RPMI7951 (cell line): ENCODE measurements around the gene RIMBP2. TPM values are rescaled to one million over a fixed set of nuclear protein-coding genes. Genes with fewer than 3 reads are reported as not detected.

ENCODE experiments used
- DNase-seq: peaks from one replicate; pipeline ENCODE4 v3.0.0-alpha.2; 2012; ENCODE audit warnings: low read depth
- total RNA-seq: library from RNA; depleted of rRNA; stranded (reverse); fragments of >200 nt; shearing (Covaris generic); gene quantifications from 2 replicates; pipeline ENCODE4 v1.2.3, GENCODE V29; 2014

The RIMBP2 gene
- total RNA-seq, 1 experiment from 2014 or later = not detected

DNA sequence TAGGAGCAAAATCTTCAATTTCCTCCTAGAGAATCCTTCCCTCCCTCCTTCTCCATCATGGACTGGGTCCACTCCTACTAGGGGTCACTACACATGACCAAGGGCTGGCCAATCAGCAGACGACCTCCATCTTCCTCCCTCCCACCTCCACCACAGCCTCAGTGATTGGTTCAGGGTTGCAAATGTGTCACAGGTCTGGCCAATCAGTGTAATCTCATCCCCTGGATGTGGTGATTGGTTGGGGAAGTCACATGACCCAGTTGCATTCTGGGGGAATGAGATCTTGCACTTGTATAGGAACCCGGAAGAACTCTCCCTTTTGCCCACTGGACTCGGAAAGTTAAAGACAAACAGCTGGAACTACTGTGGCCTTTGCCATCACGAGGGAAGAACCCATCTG is 209.3 kb downstream of the RIMBP2 start:
- DNase-seq = no peak

DNA sequence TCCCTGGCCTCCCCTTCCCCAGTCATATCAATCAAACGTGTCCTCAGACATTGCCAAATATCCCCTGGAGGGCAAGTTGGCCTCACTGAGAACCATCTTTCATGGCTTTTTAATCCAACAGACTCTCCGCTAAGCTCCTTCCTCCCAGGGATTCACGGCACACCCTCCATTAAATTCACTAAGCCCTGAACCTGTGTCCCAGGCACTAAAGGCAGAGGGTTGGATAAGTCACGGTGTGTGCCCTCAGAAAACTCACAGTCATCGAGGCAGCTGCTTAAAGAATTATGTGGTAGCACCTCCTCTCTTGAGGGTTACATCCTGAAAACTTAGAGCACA is 211.3 kb downstream of the RIMBP2 start:
- no peak for DNase-seq

DNA sequence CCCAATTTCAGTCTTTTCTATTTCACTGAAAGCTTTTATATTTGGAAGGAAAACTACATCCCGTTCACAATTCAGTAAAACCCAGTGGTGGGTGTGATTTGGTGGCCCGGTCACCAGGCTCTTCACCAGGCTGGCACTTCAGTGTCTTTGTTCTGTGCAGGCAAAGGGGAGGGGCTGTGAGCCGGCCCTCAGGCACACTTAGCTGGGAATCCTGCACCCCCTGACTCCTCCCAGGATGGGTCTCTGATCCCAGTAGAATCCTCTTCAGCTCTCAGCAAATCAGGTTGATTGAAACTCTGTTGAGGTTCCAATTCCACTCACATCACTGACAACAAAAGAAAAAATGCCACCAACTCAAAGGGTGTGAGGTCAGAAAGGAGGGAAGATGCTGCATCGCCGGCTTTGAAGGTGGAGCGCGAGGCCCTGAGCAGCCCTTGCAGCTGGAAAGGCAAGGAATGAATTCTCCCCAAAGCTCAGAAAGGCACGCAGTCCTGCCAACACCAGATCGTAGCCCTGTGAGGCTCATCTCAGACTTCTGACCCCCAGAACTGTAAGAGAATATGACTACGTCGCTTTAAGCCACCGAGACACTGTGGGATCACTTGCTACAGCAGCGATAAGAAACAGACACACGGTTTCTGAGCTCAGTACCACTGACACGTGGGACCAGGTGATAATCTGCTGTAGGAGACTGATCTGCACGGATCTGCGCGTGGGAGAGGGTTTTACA is 211.8 kb downstream of the RIMBP2 start:
- no peak for DNase-seq

DNA sequence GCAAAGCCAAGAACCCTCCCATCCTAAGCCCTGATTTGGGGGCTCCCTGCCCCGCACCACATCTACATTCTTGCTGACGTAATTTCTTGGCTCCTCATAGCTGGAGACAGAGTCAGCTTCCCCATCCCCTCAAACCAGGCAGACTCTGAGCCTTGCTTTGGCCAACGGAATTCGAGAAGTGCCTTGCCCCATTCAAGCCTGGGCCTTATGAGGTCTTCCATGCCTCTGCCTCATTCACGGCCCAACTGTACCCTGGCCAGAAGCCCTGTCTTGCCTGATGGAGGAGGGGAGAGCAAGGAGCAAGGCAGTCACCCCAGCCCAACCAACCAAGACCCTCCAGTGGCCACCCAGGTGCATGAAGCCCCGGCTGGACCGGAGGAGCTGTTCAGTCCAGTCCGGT is 214.3 kb downstream of the RIMBP2 start:
- DNase-seq = no peak

DNA sequence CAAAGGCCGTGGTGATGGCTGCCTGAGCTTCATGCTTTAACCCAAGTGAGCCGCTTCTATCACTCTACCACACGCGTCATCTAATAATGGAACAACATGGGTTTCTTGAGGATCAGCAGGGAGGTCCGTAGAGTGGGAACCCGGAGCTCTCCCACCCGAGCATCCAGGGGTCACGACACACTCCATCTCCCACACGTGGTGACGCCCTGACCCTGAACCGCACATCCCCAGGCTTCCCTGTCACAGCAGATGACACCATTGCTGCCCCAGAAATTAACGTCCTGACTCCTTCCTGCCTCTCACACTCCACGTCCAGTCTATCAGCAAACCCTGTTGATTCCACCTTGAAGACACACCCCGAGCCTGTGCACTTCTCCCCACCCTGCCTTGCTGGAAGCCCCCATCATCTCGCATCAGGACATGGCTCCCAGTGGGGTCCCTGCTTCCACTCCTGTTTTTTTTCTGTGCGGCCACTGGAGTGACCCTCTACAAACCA is 215.2 kb downstream of the RIMBP2 start:
- no peak for DNase-seq

DNA sequence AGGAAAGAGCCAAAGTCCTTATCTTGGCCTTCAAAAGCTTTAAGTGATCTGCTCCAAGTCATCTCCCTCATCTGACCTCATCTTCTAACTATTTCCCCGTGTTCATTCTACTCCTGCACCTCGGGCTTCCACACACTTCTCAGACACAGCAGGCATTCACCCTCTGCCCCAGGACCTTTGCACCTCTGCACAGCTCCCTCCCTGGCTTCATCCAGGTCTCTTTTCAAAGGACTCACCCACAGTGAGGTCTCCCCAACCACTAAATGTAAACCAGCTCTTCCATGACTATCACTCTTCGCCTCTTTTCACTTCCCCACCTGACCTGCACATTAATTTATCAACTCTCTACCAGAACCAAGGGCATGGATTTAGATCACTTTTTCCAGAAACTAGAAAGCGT is 216.6 kb downstream of the RIMBP2 start:
- DNase-seq = no peak

DNA sequence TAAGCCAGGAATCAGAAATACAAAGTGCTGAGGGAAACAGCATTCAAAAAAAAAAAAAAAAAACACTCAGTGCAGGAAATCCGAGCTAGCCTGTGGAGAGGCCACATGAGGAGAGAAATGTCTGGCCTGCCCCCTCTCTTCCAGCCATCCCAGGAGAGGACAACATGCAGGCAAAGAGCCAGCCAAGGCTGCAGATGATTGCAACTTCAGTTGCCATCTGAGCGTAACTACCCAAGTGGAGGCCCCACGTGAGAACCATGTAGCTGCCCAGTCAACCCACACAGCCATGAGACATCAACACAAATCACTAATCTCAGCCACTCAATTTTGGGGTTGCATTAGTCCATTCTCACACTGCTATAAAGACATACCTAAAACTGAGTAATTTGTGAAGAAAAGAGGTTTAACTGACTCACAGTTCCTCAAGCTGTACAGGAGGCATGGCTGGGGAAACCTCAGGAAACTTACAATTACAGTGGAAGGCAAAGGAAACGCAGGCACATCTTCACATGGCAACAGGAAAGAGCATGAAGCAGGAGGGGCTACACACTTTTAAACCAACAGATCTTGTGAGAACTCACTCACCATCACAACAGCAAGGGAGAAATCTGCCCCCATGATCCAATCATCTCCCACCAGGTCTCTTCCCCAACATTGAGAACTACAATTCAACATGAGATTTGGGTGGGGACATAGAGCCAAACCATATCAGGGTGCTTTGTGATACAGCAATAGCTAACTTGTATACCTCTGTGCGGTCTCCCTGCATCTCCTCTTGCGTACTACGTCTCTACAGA is 217.3 kb downstream of the RIMBP2 start:
- no peak for DNase-seq

DNA sequence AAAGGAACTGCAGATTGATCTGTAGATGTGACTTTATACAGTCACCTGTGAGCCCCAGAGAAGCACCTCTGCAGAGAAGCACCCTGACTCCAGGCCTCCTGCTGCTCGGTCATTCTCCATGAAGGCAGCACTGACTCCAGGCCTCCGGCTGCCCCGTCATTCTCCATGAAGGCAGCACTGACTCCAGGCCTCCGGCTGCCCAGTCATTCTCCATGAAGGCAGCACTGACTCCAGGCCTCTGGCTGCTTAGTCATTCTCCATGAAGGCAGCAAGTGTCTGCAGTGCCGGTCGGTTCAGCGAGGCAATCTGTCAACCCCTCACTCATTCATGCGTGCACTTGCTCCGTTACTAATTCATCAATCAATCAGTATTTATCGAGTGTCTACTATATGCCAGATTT is 218.1 kb downstream of the RIMBP2 start:
- no peak for DNase-seq

DNA sequence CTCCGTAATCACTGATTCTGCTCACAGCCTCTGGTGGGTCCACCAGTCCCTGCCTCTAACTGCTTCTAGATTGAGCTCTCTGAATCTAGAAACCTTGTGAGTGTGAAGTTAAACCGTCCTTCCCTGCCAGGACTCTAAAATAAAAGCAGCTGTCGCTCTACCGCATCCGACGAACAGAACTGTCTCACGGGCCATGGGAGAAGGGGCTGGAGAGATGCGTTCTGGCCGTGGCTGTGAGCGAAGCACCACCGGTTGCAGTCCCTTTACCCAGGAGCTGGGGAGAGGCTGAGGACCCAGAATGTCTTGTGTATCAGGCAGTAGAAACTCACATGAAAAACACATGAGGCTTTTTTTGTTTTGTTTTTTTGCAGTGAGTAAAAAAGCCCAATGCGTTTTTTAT is 218.8 kb downstream of the RIMBP2 start:
- DNase-seq = no peak

DNA sequence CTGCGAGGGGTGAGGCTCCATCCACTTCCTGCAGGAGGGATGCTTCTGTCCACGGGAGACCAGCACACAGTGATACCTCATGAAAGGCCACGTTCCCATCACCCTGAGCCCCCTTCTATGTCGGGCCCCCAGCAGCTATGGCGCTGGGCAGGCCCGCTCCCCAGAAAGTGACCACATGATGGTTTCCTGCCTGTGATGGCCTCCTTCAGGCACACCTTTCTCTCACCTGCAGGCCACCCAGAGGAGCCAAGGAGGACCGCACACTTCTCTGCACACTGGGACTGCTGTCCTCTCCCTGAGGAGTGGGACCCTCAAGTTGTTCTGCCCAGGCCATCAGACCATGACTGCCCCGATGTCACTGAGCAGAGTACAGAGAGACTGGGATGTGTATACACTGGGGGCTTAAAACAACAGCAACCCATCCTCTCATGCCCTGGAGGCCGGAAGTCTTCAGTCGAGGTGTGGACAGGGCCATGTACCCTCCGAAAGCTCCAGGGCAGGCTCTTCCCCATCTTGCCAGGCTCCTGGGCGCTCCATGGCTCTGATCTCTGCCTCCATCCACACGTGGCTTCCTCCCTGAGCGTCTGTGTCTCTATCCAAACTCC is 219.5 kb downstream of the RIMBP2 start:
- no peak for DNase-seq

DNA sequence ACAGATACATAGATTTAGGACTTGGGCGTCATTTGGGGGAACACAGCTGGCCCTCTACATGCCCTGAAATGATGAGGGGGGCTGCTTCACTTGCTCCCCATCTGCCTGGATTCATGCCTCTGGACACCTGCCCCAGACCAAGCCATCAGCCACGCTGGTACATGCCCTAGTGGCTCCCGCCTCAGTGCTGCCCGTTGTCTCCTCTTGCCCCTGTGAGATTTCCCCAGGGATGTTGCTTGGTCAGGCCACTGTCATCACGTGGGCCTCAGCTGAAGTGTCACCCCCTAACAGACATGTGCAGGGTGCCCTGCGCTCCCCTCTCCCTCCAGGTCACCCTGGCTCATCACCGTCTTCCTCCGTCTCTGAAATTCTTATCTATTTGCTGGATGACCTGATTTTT is 220.9 kb downstream of the RIMBP2 start:
- no peak for DNase-seq

DNA sequence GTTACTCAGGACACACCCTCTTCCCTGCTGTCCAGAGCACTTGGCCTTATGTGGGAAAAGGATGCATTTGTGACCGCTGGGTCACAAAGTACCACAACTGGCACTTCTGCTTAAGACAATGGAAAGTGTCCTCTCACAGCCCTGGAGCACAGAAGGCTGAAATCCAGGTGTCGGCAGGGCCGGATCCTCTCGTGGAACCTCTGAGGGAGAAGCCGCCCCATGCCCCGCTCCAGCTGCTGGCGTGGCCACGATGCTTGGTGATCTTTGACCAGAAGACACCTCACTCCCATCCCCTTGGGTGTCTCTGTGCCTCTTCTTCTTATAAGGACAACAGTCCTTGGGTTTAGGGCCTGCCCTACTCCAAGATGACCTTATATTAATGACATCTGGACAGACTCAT is 221.4 kb downstream of the RIMBP2 start:
- no peak for DNase-seq

DNA sequence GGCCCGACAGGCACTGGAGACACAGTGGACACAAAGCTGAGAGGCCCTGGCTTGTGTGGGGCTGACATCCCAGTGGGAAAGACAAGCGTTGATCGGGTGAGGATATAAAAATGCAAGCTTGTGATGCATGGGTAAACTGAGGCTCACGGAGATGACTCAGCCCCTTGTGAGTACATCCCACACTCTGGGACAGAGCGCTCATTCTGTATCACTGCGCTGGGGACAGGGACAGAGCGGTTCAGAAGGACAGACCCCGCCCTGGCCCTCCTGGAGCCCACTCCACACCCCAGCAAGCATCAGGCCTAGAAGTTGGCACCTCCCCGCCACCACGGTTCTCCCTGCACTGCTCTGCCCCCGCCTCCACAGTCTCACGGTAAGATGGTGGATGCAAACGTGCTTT is 222.1 kb downstream of the RIMBP2 start:
- no peak for DNase-seq

DNA sequence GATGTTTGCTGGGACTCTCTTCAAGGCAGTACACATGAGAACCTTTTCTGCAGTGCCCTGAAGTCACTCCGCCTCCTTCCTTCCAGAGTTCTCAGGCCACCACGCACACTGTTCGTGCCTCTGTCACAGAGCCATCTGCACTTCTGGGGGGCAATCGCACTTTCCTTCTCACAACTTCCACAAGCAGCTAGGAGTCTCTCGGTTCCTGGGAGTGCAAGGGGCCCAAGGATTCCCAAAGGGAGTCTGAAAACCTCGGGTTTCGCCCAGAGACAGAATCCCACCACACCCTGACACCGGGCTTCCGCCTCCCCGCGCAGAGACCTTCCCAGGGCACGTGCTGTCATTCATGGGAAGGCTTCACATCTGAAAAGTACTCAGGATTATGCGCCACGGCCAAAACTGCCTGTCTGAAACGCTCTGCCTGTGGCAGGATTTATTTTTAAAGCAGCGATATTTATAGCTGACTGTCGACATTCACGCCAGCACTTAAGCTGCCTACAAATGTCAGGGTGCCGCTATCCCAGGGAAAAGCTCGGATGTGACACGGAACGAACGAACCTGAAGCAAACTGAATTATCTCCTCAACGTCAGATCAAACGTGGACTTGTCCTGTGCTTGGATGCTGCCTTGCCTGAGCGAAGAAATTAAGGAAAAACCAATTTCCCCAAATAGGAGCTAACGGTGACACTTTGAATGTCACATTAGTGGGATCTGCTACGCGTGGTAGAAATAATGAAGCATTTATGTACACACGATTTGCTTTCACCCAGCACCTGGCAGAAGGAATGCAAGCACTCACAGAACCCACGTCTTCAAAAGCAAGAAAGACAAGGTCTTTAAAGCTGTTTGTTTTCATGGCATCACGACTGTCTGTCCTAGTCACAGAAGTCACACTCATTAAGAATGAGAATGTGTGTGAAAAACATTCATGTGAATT is 224.4 kb downstream of the RIMBP2 start:
- no peak for DNase-seq

DNA sequence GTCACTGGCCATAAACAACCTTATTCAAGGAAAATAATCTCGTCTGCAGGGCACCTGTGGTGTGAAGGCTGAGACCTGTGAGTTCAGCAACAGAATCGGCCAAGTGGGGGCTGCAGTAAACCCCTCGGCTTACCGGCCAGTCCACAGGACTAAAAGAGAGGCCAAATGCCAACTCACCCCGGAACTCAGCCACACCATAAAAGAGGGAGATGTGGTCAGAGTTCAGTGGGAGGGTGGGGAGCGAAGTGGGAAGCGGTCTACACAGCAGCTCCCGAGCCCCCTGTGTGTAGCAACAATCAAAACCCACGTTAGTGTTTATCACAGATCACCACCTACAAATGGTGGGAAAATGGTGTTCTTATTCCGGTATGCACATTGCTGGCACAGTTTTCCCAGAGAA is 225.4 kb downstream of the RIMBP2 start:
- DNase-seq = no peak

DNA sequence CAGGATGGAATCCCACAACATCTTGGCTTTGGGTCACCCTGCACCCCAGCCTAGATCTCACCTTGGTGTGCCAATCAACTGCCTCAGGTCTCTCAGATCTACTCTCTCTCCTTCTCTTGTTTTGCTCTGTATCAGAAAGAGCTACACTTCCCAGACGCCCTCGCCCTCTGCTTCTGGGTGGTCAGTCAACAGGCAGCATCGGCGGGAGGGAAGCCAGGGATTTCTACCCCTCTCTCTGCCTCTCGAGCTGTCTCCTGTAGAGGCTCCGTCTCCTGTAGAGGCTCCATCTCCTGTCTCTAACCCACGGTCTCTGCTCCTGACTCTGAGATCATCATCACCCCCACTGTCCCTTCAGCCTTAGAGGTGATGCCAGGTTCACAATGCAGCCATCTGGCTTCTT is 226.8 kb downstream of the RIMBP2 start:
- DNase-seq = no peak

DNA sequence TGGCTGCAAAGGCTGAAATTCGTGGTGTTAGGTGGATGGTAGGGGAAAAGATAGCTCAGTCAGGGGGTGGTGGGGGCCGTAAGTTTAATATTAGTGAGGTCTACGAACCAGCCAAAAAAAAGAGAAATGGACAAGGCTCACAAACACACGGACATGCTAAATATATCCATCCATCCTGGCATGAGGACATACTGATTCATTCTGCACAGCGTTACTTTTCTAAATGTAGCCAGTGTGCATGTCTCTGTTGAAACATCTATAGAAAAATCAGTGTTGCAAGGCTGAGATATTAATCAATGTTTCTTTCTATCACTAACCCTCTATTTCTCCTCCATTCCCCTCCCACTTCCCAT is 227.8 kb downstream of the RIMBP2 start:
- DNase-seq = no peak

DNA sequence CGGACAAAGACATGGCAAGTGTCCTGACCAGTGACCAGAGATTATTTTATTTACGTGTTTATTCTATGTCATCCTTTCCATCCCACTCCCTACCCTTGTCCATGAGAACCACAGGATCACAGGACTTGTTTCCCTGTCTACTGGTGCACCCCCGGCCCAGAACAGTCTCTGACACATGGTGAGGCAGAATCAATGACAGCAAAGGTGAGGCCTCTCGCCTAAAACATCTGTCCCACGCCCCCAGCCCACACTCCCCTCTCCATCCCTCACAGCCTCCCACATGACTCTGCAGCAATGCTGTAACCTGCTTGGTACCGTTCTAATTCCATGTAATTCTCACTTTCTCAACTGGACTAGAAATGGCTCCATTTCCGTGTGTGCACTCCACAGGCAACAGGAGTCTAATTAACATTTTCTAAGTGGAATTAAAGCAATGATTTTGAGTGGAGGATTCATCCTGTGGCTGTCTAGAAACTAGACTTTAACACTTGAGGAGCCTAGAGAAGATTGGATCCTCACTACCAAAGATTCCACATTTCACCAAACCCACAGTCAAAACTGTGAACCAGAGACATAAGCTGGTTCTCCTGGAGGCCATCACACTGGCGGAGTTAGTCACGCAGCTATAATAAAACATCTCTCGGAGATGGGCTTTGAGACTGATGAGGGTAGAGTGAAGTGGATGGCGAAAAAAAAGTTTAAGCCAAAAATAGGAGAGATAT is 228.3 kb downstream of the RIMBP2 start:
- no peak for DNase-seq

DNA sequence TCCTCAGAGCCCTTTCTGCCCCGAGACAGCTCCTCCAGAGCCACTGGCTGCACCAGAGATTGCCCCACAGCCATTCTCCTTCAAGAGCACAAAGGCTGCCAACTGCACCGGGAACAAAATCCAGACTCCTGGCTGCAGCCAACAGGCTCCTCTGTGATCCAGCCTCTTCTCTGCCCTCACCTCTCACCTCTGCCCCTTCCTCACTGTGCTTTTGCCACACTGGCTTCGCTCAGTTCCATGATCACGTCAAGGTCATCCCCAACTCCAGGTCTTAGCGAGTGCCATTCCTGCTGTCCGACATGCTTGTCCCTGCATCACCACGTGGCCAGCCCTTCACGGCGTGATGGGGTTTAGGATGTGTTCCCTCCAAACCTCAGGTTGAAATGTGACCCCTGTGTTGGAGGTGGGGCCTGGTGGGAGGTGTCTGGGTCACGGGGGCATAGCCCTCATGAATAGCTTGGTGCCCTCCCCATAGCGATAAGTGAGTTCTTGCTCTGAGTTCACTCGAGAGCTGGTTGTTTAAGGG is 229.1 kb downstream of the RIMBP2 start:
- no peak for DNase-seq

DNA sequence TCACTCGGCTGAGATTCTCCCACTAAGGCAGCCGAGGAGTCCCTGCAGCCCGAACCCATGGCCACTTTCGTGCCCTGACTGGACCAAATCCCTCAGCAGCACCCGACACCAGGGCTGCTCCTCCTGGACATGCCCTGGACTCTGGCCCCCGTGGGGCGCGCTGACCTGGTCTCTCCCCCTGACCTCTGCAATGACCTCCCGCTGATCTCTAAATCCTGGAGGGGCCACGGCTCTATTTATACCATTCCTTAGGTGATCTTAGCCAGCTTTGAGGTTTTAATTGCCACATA is 230.0 kb downstream of the RIMBP2 start:
- DNase-seq = no peak
